ENCODE results near the gene BCL2.

GRCh38 chr18:63284173-63284799 lies 35.3 kb downstream of the BCL2 start:
- TF ChIP-seq ELF4 (CRISPR knock-in tag; IDR thresholded peaks at IDR 0.05), result no peak
- no peak for TF ChIP-seq U2AF1 (optimal IDR thresholded peaks at IDR 0.05; ENCODE audit: low read depth, low read length)
- no peak for TF ChIP-seq EZH2 (IDR thresholded peaks at IDR 0.05; ENCODE audit: borderline replicate concordance, low read depth, low read length)
- no peak for TF ChIP-seq PML (IDR thresholded peaks at IDR 0.05; ENCODE audit: low read length)
- TF ChIP-seq CTCF (IDR thresholded peaks at IDR 0.05 in 2 of 3, conservative IDR thresholded peaks at IDR 0.05 in 1 of 3; ENCODE audit: insufficient read depth in 2 of 3, low read depth in 1 of 3, low read length in 3 of 3), result no peak
- no peak for TF ChIP-seq SP1 (CRISPR knock-in tag; IDR thresholded peaks at IDR 0.05)
- no peak for TF ChIP-seq REST (IDR thresholded peaks at IDR 0.05; ENCODE audit: borderline replicate concordance)
- no peak for TF ChIP-seq REST (CRISPR knock-in tag; IDR thresholded peaks at IDR 0.05; ENCODE audit: low read depth)
- TF ChIP-seq ZNF398 (CRISPR knock-in tag; IDR thresholded peaks at IDR 0.05), result no peak
- TF ChIP-seq ESRRA (IDR thresholded peaks at IDR 0.05; ENCODE audit: borderline replicate concordance, low read depth), result no peak
- TF ChIP-seq TBL1XR1 (IDR thresholded peaks at IDR 0.05; ENCODE audit: low read length in 2 of 2), result no peak

Measured in K562 (cell line).